ENCODE data around the gene ZNF669.

DNA sequence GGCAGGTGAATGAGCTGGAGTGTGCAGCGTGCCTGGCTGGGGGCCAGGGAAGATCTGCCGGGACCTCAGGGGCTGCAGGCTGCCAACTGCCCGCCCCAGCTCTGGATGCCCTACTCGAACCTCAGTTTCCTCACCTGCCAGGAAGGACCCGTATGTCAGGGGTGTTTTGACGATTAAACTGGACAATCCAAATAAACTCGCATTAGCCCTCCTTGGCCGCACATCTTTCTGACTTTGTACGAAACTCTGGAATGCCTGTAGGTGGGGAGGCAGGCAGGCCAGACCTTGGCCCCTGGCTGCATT lies 8.3 kb upstream of the ZNF669 start:
- TF ChIP-seq CTCF (IDR thresholded peaks at IDR 0.05) (no peak), POLR2A (IDR thresholded peaks at IDR 0.05) (no peak)

Measured in right lobe of liver (tissue), 4 donors.